Nephron (organoid): ENCODE data around the gene DNAAF1.

Experiments
- H3K27ac Mint-ChIP-seq, 3 experiments: 2 replicates each; pipeline ENCODE4 v1.8.0; 2020; ENCODE audit warnings: mixed read lengths in 3 of 3, mild to moderate bottlenecking in 2 of 3, moderate library complexity in 1 of 3
- H3K27me3 Mint-ChIP-seq: 2 replicates; pipeline ENCODE4 v1.8.0; 2021; ENCODE audit warnings: low read depth, mild to moderate bottlenecking, moderate library complexity, mixed read lengths
- H3K36me3 Mint-ChIP-seq: 2 replicates; pipeline ENCODE4 v1.8.0; 2020; ENCODE audit warnings: low read depth, mixed read lengths
- H3K4me1 Mint-ChIP-seq: 2 replicates; pipeline ENCODE4 v1.8.0; 2020; ENCODE audit warnings: mixed read lengths
- H3K4me3 Mint-ChIP-seq, 3 experiments: 2 replicates each; pipeline ENCODE4 v1.8.0; 2020; ENCODE audit warnings: mild to moderate bottlenecking in 3 of 3, mixed read lengths in 3 of 3, moderate library complexity in 2 of 3
- H3K9me3 Mint-ChIP-seq: 2 replicates; pipeline ENCODE4 v1.8.0; 2020; ENCODE audit warnings: mixed read lengths
- TF ChIP-seq, protein P1 (sequence below), 3 experiments: fragments of 200-600 bp; sonication (generic); IDR thresholded peaks; one replicate each; pipeline ENCODE4 v1.5.0; 2021; ENCODE audit warnings: antibody characterized with exemption in 3 of 3; ENCODE audit not compliant: unreplicated experiment in 3 of 3

DNAAF1 gene

DNA sequence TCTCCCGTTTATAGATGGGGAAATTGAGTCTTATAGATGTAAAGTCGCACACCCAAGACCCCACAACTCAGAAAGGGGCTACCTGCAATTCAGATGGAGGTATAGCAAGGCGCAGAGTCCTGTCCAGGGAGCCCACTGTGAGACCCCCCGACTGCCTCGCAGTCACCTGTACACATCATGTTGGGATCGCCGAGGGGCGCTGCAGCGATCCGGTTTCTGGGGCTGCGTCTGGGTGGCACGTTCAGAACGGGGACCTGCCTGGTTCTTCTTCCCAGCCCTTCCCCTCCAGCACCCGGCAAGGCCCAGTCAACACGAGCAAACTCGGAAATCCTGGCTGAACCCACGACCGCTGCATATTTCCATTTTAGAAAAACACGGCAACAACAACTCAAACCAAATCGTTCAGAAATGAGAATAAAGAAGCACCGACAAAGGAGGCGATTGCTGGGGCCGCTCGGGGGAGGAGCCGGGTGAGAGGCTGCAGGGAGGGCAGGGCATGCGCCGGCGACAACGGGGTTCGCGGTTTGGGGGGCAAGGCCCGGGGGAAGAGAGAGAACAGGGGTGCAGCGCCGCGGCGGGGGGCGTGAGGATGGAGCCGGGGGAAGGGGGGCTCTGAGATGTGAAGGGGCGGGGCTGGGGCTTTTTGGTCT, 774 bp upstream of the DNAAF1 start:
- Mint-ChIP-seq H3K9me3 (no peaks in the 10 kb centered on the region), H3K4me3 (peak overlapping the region; percentile 97 to 100 (median 98)), H3K27me3 (peaks cover 6% of the 10 kb centered on the region), H3K36me3 (peaks cover 14% of the 10 kb centered on the region), H3K27ac (peak overlapping the region; percentile 74 to 86 (median 85)), H3K4me1 (peaks cover 19% of the 10 kb centered on the region)
- TF ChIP-seq, protein P1, sequence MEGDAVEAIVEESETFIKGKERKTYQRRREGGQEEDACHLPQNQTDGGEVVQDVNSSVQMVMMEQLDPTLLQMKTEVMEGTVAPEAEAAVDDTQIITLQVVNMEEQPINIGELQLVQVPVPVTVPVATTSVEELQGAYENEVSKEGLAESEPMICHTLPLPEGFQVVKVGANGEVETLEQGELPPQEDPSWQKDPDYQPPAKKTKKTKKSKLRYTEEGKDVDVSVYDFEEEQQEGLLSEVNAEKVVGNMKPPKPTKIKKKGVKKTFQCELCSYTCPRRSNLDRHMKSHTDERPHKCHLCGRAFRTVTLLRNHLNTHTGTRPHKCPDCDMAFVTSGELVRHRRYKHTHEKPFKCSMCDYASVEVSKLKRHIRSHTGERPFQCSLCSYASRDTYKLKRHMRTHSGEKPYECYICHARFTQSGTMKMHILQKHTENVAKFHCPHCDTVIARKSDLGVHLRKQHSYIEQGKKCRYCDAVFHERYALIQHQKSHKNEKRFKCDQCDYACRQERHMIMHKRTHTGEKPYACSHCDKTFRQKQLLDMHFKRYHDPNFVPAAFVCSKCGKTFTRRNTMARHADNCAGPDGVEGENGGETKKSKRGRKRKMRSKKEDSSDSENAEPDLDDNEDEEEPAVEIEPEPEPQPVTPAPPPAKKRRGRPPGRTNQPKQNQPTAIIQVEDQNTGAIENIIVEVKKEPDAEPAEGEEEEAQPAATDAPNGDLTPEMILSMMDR (IDR thresholded peaks at IDR 0.05; ENCODE audit: unreplicated experiment in 3 of 3): no peak

DNA sequence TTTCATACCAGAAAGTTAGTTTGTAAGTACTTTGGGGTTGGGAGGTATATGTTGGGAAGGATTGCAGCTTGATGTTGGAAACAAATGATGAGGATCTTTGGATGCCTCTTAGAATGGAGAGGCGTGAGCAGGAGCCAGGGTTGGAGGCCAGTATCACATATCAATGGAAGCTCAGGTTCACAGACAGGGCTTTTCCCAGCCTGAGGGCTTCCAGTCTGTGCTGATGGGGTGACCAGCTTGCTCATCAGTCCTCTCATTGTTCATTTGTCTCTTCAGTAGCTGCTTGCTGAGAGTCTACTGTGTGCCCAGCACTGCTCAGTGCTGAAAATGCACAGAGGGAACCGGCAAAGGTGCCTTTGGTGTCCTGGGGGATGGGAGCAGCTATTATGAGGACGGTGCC, 5.8 kb downstream of the DNAAF1 start:
- Mint-ChIP-seq H3K4me3 (no peak overlapping the region), H3K4me1 (no peaks in the 10 kb centered on the region), H3K9me3 (no peaks in the 10 kb centered on the region), H3K27me3 (peaks cover 21% of the 10 kb centered on the region), H3K27ac (no peak overlapping the region), H3K36me3 (peaks cover 3% of the 10 kb centered on the region)
- TF ChIP-seq, protein P1 (IDR thresholded peaks at IDR 0.05; ENCODE audit: unreplicated experiment in 3 of 3): no peak

DNA sequence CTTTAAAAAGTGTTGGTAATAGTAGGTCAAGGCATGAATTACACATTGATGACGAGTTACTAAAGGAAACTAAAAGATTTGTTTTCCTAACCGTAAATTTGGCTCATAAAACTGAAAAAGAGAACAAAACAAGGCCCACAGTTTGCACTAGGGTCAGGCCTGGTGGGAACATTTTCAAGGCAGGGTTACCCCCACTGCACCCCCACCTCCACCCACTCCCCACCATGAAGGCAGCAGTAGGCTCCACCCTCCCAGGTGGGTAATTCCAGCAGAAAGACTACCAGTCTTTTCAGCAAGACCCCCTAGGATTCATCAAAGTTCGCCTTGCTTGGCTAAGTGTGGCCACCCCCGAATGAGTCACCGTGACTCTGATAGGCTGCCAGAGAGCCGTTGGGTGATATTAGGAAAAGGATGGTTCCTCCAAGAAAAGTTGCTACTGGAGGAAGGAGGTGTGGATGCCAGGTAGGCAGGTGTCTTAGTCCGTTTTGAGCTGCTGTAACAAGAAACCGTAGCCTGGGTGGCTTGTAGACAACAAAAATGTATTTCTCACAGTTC, 8.6 kb downstream of the DNAAF1 start:
- Mint-ChIP-seq H3K4me1 (no peaks in the 10 kb centered on the region), H3K36me3 (peaks cover 3% of the 10 kb centered on the region), H3K4me3 (no peak overlapping the region), H3K27me3 (peaks cover 29% of the 10 kb centered on the region), H3K9me3 (no peaks in the 10 kb centered on the region), H3K27ac (no peak overlapping the region)
- TF ChIP-seq, protein P1 (IDR thresholded peaks at IDR 0.05; ENCODE audit: unreplicated experiment in 3 of 3): no peak

DNA sequence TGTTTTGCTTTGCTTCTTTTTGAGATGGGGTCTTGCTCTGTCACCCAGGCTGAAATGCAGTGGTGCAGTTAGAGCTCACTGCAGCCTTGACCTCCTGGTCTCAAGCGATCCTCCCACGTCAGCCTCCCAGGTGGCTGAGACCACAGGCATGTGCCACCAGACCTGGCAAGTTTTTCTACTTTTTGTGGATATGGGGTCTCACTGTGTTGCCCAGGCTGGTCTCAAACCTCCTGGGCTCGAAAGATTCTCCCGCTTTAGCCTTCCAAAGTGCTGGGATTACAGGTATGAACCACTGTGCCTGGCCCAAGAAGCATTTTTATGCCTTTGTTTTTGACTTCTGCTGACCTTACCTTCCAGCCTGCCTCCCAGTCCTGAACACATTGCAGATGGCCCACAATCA, 10.1 kb downstream of the DNAAF1 start:
- peaks cover 38% of the 10 kb centered on the region for H3K27me3 Mint-ChIP-seq
- H3K4me3 Mint-ChIP-seq: no peak overlapping the region
- no peak overlapping the region for H3K27ac Mint-ChIP-seq
- H3K36me3 Mint-ChIP-seq: peaks cover 3% of the 10 kb centered on the region
- TF ChIP-seq, protein P1 (IDR thresholded peaks at IDR 0.05; ENCODE audit: unreplicated experiment in 3 of 3): no peak
- H3K4me1 Mint-ChIP-seq: no peaks in the 10 kb centered on the region
- H3K9me3 Mint-ChIP-seq: no peaks in the 10 kb centered on the region

DNA sequence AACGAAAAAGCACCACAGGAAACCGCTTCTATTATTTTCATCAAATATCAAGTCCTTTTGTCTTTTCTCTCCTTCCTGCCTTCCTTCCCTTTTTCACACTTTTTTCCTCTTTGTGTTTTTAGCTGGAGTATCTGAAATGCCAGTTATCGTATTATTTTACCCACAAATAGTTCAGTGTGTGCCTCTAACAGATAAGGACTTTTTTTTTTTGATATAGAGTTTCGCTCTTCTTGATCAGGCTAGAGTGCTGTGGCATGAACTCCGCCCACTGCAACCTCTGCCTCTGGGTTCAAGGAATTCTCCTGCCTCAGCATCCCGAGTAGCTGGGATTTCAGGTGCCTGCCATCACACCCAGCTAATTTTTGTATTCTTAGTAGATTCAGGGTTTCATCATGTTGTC, 10.7 kb downstream of the DNAAF1 start:
- H3K36me3 Mint-ChIP-seq: peaks cover 3% of the 10 kb centered on the region
- no peaks in the 10 kb centered on the region for H3K4me1 Mint-ChIP-seq
- no peaks in the 10 kb centered on the region for H3K9me3 Mint-ChIP-seq
- no peak overlapping the region for H3K27ac Mint-ChIP-seq
- TF ChIP-seq, protein P1 (IDR thresholded peaks at IDR 0.05; ENCODE audit: unreplicated experiment in 3 of 3): no peak
- peaks cover 38% of the 10 kb centered on the region for H3K27me3 Mint-ChIP-seq
- no peak overlapping the region for H3K4me3 Mint-ChIP-seq

DNA sequence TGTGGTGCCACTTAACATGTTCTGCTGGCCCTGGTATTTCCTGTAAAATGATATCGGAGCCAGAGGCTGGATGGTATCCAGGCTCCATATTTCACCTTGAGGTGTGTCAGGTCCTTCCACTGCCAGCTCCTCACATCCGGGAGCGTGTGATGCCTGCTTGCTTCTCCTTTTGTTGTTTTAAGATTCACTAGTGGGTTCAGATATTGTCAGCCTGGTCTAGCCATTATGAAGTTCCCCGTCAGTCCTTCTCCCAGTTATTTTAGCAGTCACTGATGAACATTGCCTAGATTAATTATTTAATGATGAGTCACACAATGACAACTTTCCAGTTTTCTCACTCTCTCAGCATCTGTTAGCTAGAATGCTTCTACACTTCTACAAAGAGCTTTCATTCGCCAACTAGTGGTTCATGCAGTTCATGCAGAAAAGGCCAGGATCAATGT, 11.3 kb downstream of the DNAAF1 start:
- Mint-ChIP-seq H3K9me3 (no peaks in the 10 kb centered on the region), H3K4me1 (no peaks in the 10 kb centered on the region), H3K27me3 (peaks cover 32% of the 10 kb centered on the region), H3K4me3 (no peak overlapping the region), H3K36me3 (peaks cover 3% of the 10 kb centered on the region), H3K27ac (no peak overlapping the region)
- TF ChIP-seq, protein P1 (IDR thresholded peaks at IDR 0.05; ENCODE audit: unreplicated experiment in 3 of 3): no peak
